Measurements from ENCODE around the gene BROX. TPM values are rescaled to one million over a fixed set of nuclear protein-coding genes. Genes with fewer than 3 reads are reported as not detected.

BROX gene
- total RNA-seq, 1 experiment from 2014 or later: 49.8 TPM

- CTCF ChIA-PET: no interaction called here
- ATAC-seq: no peak
- BruUV-seq (replicated peaks): no TSS peak
- no peak overlapping the region for H3K4me3 ChIP-seq (ENCODE audit: low read depth in 2 of 2, low read length in 2 of 2)
- H3K4me1 ChIP-seq (ENCODE audit: control insufficient read depth, insufficient read depth, low read length): no peaks in the 10 kb centered on the region
- intact Hi-C loops (cut with micrococcal nuclease; ENCODE audit: unreplicated experiment): no loop called here
- H3K27ac ChIP-seq (ENCODE audit: low read length): no peak overlapping the region
- POLR2A ChIA-PET: no interaction called here
- H3K9me3 ChIP-seq (ENCODE audit: control insufficient read depth, insufficient read depth, low read depth, low read length): peaks cover 6% of the 10 kb centered on the region; the same call in 1 of the 2 replicates
- DNase-seq (ENCODE audit: low read depth, low spot score): no peak
- in situ Hi-C loops (cut with HindIII; ENCODE audit: low pct_unique_long_range_greater_than_20kb, low sequenced_read_pairs): no loop called here
- no peak for TF ChIP-seq CTCF (IDR thresholded peaks at IDR 0.05)
- TF ChIP-seq REST (IDR thresholded peaks at IDR 0.05; ENCODE audit: insufficient read depth in 1 of 2, low read depth in 2 of 2, low read length in 1 of 2): no peak
- no peak for TF ChIP-seq SIN3A (IDR thresholded peaks at IDR 0.05; ENCODE audit: borderline replicate concordance, insufficient read depth, low read depth, low read length)
- no peak for TF ChIP-seq POLR2AphosphoS5 (IDR thresholded peaks at IDR 0.05; ENCODE audit: low read depth, low read length)
- TF ChIP-seq TCF7L2 (IDR thresholded peaks at IDR 0.05; ENCODE audit: low read depth, low read length): no peak
- H3K27me3 ChIP-seq (ENCODE audit: control insufficient read depth, insufficient read depth, low read length): no peaks in the 10 kb centered on the region
- H3K36me3 ChIP-seq (ENCODE audit: control insufficient read depth, insufficient read depth, low read length): no peaks in the 10 kb centered on the region
These were observed 54.8 kb downstream of the BROX start for GRCh38 chr1:222767152-222767571.

- intact Hi-C loops (cut with micrococcal nuclease; ENCODE audit: unreplicated experiment) (no loop called here), in situ Hi-C loops (cut with HindIII; ENCODE audit: low pct_unique_long_range_greater_than_20kb, low sequenced_read_pairs) (no loop called here)
- no TSS peak for BruUV-seq (replicated peaks)
- Histone ChIP-seq H3K4me1 (ENCODE audit: control insufficient read depth, insufficient read depth, low read length) (no peaks in the 10 kb centered on the region), H3K9me3 (ENCODE audit: control insufficient read depth, insufficient read depth, low read depth, low read length) (peaks cover 6% of the 10 kb centered on the region; the same call in 1 of the 2 replicates), H3K36me3 (ENCODE audit: control insufficient read depth, insufficient read depth, low read length) (no peaks in the 10 kb centered on the region), H3K27me3 (ENCODE audit: control insufficient read depth, insufficient read depth, low read length) (no peaks in the 10 kb centered on the region), H3K27ac (ENCODE audit: low read length) (no peak overlapping the region), H3K4me3 (ENCODE audit: low read depth in 2 of 2, low read length in 2 of 2) (no peak overlapping the region)
- TF ChIP-seq POLR2AphosphoS5 (IDR thresholded peaks at IDR 0.05; ENCODE audit: low read depth, low read length): no peak
- TF ChIP-seq CTCF (IDR thresholded peaks at IDR 0.05): no peak
- no peak for TF ChIP-seq REST (IDR thresholded peaks at IDR 0.05; ENCODE audit: insufficient read depth in 1 of 2, low read depth in 2 of 2, low read length in 1 of 2)
- TF ChIP-seq SIN3A (IDR thresholded peaks at IDR 0.05; ENCODE audit: borderline replicate concordance, insufficient read depth, low read depth, low read length): no peak
- no peak for TF ChIP-seq TCF7L2 (IDR thresholded peaks at IDR 0.05; ENCODE audit: low read depth, low read length)
- no peak for DNase-seq (ENCODE audit: low read depth, low spot score)
- CTCF ChIA-PET: interaction anchor here (0.6 kb wide), 1 partner anchor 51 kb away, joined by 3 read pairs; no protein-coding TSS in a partner anchor
- POLR2A ChIA-PET: no interaction called here
- ATAC-seq: no peak
These were observed 56.2 kb downstream of the BROX start for GRCh38 chr1:222768592-222768991.
